Vagina (tissue), 2 donors: ENCODE results near the gene TBX10. TPM values are rescaled to one million over a fixed set of nuclear protein-coding genes. Genes with fewer than 3 reads are reported as not detected.

ENCODE experiments used
- DNase-seq, 2 donors: peaks; one replicate each; pipeline ENCODE4 v3.0.0-alpha.2; 2017; ENCODE audit errors: extremely low spot score in 2 of 2
- H3K27ac ChIP-seq: fragments of 200-600 bp; sonication (generic); one replicate; pipeline ENCODE4 v1.5.1; 2019
- H3K27me3 ChIP-seq: fragments of 200-600 bp; sonication (generic); one replicate; pipeline ENCODE4 v1.5.1; 2019
- H3K36me3 ChIP-seq, 2 donors: fragments of 200-600 bp; sonication (generic); one replicate each; pipeline ENCODE4 v1.5.1; 2017 to 2019
- H3K4me1 ChIP-seq: fragments of 200-600 bp; sonication (generic); one replicate; pipeline ENCODE4 v1.5.1; 2019
- H3K4me3 ChIP-seq, 2 donors: fragments of 200-600 bp; sonication (generic); 1 replicate in 1 of 2; 2 replicates in 1 of 2; pipeline ENCODE4 v1.5.1; 2016 to 2019
- H3K9me3 ChIP-seq: fragments of 200-600 bp; sonication (generic); one replicate; pipeline ENCODE4 v1.5.1; 2019
- POLR2A ChIP-seq, 2 donors: fragments of 450-650 bp; IDR thresholded peaks; one replicate each; pipeline ENCODE4 v1.6.1; 2017; ENCODE audit warnings: antibody characterized with exemption in 2 of 2, mild to moderate bottlenecking in 2 of 2, moderate library complexity in 2 of 2
- POLR2AphosphoS5 ChIP-seq, 2 donors: sonication (generic); formaldehyde crosslinking; IDR thresholded peaks; one replicate each; pipeline ENCODE4 v1.9.0; 2017; ENCODE audit warnings: antibody characterized with exemption in 2 of 2, mild to moderate bottlenecking in 2 of 2, low read depth in 1 of 2; ENCODE audit not compliant: insufficient read depth in 1 of 2
- intact Hi-C: fragments of 100-400 bp; cut with DNase I; formaldehyde crosslinking; loops from one replicate; pipeline ENCODE4 v1.15.1; 2023
- total RNA-seq: library from RNA; depleted of rRNA; stranded (reverse); fragments of >200 nt; gene quantifications from one replicate; pipeline ENCODE4 v1.2.3, GENCODE V29; 2016
- TF ChIP-seq, protein P1 (sequence below), 3 experiments: fragments of 450-650 bp in 2 of 3; fragments of 200-600 bp in 1 of 3; sonication (generic) in 1 of 3; IDR thresholded peaks; one replicate each; pipeline ENCODE4 v1.5.1; 2017 to 2019; ENCODE audit warnings: antibody characterized with exemption in 3 of 3, mild to moderate bottlenecking in 2 of 3, moderate library complexity in 2 of 3

The TBX10 gene
- total RNA-seq, 1 donor from 2014 or later: not detected

DNA sequence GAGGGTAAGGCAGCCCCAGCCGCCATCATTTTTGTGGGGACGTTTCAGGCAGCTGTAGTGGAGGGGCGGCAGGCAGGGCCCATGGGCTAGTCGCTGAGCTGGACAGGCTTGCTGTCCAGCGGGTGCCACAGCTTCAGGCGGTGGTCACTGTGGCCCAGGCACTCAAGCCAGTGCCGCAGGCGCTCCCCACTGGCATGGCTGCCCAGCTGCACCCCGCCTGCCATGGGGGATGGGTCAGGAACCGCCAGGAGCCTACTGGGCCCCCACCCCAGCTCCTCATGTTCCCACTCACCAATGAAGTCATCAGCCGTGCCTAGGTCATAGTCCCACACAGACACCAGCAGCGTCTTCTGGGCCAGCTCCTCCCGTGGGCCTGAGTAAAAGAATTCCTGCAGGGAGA lies 26.8 kb downstream of the TBX10 start:
- no peaks in the 10 kb centered on the region for H3K9me3 ChIP-seq
- no peaks in the 10 kb centered on the region for H3K27me3 ChIP-seq
- intact Hi-C loops: loop anchor here (10.0 kb wide), 1 partner anchor 208 kb away; the partner anchor contains the start of genes PPP1CA and TBC1D10C
- H3K36me3 ChIP-seq: peaks cover 0 to 37% of the 10 kb centered on the region in 2 donors
- no peak overlapping the region for H3K27ac ChIP-seq
- H3K4me3 ChIP-seq: no peak overlapping the region
- TF ChIP-seq POLR2AphosphoS5 (IDR thresholded peaks at IDR 0.05; ENCODE audit: insufficient read depth in 1 of 2, low read depth in 1 of 2): no peak
- no peak for TF ChIP-seq POLR2A (IDR thresholded peaks at IDR 0.05)
- TF ChIP-seq, protein P1, sequence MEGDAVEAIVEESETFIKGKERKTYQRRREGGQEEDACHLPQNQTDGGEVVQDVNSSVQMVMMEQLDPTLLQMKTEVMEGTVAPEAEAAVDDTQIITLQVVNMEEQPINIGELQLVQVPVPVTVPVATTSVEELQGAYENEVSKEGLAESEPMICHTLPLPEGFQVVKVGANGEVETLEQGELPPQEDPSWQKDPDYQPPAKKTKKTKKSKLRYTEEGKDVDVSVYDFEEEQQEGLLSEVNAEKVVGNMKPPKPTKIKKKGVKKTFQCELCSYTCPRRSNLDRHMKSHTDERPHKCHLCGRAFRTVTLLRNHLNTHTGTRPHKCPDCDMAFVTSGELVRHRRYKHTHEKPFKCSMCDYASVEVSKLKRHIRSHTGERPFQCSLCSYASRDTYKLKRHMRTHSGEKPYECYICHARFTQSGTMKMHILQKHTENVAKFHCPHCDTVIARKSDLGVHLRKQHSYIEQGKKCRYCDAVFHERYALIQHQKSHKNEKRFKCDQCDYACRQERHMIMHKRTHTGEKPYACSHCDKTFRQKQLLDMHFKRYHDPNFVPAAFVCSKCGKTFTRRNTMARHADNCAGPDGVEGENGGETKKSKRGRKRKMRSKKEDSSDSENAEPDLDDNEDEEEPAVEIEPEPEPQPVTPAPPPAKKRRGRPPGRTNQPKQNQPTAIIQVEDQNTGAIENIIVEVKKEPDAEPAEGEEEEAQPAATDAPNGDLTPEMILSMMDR (IDR thresholded peaks at IDR 0.05): no peak
- peaks cover 23% of the 10 kb centered on the region for H3K4me1 ChIP-seq
- DNase-seq: no peak

DNA sequence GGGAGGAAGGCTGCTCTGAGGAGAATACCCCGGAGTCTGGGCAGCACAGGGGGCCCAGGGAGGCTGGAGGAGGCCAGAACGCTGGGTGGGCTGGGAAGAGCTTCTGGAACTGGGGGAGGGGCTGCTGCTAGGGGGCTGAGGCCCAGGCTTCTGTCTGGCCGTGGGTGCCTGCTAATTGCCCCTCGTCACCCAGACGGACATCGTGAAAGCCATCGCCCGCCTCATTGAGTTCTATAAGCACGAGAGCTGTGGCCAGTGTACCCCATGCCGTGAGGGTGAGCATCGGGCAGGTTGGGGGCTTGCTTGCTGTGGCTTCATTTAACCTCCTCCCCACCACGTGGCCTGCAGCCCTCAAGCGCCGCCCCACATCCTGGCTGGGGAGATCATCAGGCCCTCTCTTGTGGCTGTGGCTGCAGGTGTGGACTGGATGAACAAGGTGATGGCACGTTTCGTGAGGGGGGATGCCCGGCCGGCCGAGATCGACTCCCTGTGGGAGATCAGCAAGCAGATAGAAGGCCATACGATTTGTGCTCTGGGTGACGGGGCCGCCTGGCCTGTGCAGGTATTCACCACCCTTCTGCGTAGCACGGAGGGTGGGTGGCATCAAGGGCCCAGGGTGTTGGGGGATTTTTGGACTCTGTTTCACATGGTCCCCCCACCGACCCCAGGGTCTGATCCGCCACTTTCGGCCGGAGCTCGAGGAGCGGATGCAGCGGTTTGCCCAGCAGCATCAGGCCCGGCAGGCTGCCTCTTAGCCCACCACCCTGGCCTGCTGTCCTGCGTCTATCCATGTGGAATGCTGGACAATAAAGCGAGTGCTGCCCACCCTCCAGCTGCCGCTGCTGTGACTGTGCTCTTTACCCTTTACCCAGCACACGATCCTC lies 27.6 kb downstream of the TBX10 start:
- DNase-seq: no peak
- Histone ChIP-seq H3K27me3 (no peaks in the 10 kb centered on the region), H3K27ac (no peak overlapping the region), H3K9me3 (no peaks in the 10 kb centered on the region), H3K4me3 (no peak overlapping the region), H3K4me1 (peaks cover 30% of the 10 kb centered on the region), H3K36me3 (peaks cover 0 to 37% of the 10 kb centered on the region in 2 donors)
- intact Hi-C loops: loop anchor here (10.0 kb wide), 1 partner anchor 207 kb away; the partner anchor contains the start of genes PPP1CA and TBC1D10C
- no peak for TF ChIP-seq POLR2AphosphoS5 (IDR thresholded peaks at IDR 0.05; ENCODE audit: insufficient read depth in 1 of 2, low read depth in 1 of 2)
- TF ChIP-seq, protein P1 (IDR thresholded peaks at IDR 0.05): no peak
- no peak for TF ChIP-seq POLR2A (IDR thresholded peaks at IDR 0.05)

GRCh38 chr11:67611165-67611564 lies 28.4 kb downstream of the TBX10 start:
- Histone ChIP-seq H3K27ac (no peak overlapping the region), H3K4me1 (peaks cover 32% of the 10 kb centered on the region), H3K36me3 (peaks cover 0 to 37% of the 10 kb centered on the region in 2 donors), H3K9me3 (no peaks in the 10 kb centered on the region), H3K4me3 (no peak overlapping the region), H3K27me3 (no peaks in the 10 kb centered on the region)
- TF ChIP-seq, protein P1 (IDR thresholded peaks at IDR 0.05): no peak
- no peak for TF ChIP-seq POLR2A (IDR thresholded peaks at IDR 0.05)
- TF ChIP-seq POLR2AphosphoS5 (IDR thresholded peaks at IDR 0.05; ENCODE audit: insufficient read depth in 1 of 2, low read depth in 1 of 2): no peak
- intact Hi-C loops: loop anchor here (10.0 kb wide), 1 partner anchor 206 kb away; the partner anchor contains the start of genes PPP1CA and TBC1D10C
- DNase-seq: no peak

DNA sequence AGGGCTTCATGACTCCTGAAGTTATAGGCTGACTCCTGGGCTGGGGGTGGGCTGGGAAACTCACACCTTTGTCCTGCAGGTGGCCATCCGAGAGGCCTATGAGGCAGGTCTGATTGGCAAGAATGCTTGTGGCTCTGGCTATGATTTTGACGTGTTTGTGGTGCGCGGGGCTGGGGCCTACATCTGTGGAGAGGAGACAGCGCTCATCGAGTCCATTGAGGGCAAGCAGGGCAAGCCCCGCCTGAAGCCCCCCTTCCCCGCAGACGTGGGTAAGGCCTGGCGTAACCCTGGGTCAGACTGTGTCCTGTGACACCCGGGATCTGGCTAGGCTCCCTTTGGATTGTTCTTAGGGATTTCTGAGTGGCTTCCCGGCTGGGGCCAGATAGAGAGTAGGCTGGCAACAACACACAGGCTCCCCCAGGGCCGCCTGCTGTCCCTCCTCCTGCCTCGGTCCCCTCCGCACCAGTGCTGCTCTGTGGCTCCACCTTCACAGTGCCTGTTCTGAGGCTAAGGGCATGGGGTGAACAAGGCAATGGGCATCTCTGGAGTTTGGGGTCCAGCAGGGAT lies 29.2 kb downstream of the TBX10 start:
- peaks cover 37% of the 10 kb centered on the region for H3K4me1 ChIP-seq
- intact Hi-C loops: loop anchor here (10.0 kb wide), 1 partner anchor 206 kb away; the partner anchor contains the start of genes PPP1CA and TBC1D10C

More for the DNA sequence above, 29.2 kb downstream of the TBX10 start:
- TF ChIP-seq POLR2AphosphoS5 (IDR thresholded peaks at IDR 0.05; ENCODE audit: insufficient read depth in 1 of 2, low read depth in 1 of 2): no peak
- TF ChIP-seq, protein P1 (IDR thresholded peaks at IDR 0.05): no peak
- no peak for TF ChIP-seq POLR2A (IDR thresholded peaks at IDR 0.05)
- Histone ChIP-seq H3K36me3 (peaks cover 0 to 37% of the 10 kb centered on the region in 2 donors), H3K27me3 (no peaks in the 10 kb centered on the region), H3K27ac (no peak overlapping the region), H3K9me3 (no peaks in the 10 kb centered on the region), H3K4me3 (no peak overlapping the region)
- DNase-seq: no peak
